ENCODE data around the gene THYN1.

- no peak for TF ChIP-seq CTCF (conservative IDR thresholded peaks at IDR 0.05; ENCODE audit: low read depth, low read length)
- TF ChIP-seq EZH2 (IDR thresholded peaks at IDR 0.05; ENCODE audit: low read length, unreplicated experiment), result no peak
- TF ChIP-seq EZH2phosphoT487 (IDR thresholded peaks at IDR 0.05; ENCODE audit: borderline replicate concordance, low read length), result no peak
These were observed 12.6 kb downstream of the THYN1 start for GRCh38 chr11:134240592-134240991.

All from PC-3 (cell line).